DND-41 (cell line): ENCODE measurements around the gene AP1G2.

ENCODE experiments used
- ATAC-seq: fragments of 200-7000 bp; cut with Tn5 transposase; 3 replicates; pipeline ENCODE4 v1.9.1; 2021; ENCODE audit warnings: low read depth; ENCODE audit not compliant: insufficient read depth
- DNase-seq: peaks from one replicate; pipeline ENCODE4 v3.0.0-alpha.2; 2020
- H2AFZ ChIP-seq: 2 replicates; pipeline ENCODE4 v1.6.0; 2012; ENCODE audit warnings: low read depth, low read length
- H3K27ac ChIP-seq: 2 replicates; pipeline ENCODE4 v1.5.1; 2012; ENCODE audit warnings: low read length, inconsistent platforms
- H3K27me3 ChIP-seq: fragments of 200-600 bp; sonication (generic); 2 replicates; pipeline ENCODE4 v1.6.0; 2012; ENCODE audit warnings: low read length, mild to moderate bottlenecking, inconsistent platforms; ENCODE audit not compliant: insufficient read depth, poor library complexity
- H3K36me3 ChIP-seq: 2 replicates; pipeline ENCODE4 v1.5.1; 2012; ENCODE audit warnings: low read length, inconsistent platforms; ENCODE audit not compliant: insufficient read depth
- H3K4me1 ChIP-seq: 2 replicates; pipeline ENCODE4 v1.5.1; 2012; ENCODE audit warnings: mild to moderate bottlenecking, low read length; ENCODE audit not compliant: insufficient read depth
- H3K4me2 ChIP-seq: 2 replicates; pipeline ENCODE4 v1.6.0; 2012; ENCODE audit warnings: mild to moderate bottlenecking, moderate library complexity, low read length, inconsistent platforms; ENCODE audit not compliant: insufficient read depth
- H3K4me3 ChIP-seq, 2 experiments: fragments of 200-600 bp in 1 of 2; shearing (Covaris generic) in 1 of 2; 2 replicates each; pipeline ENCODE4 v1.5.1; 2012 to 2016; ENCODE audit warnings: inconsistent platforms in 2 of 2, low read length in 2 of 2, mild to moderate bottlenecking in 2 of 2, low read depth in 1 of 2, moderate library complexity in 1 of 2
- H3K79me2 ChIP-seq: 2 replicates; pipeline ENCODE4 v1.6.0; 2012; ENCODE audit warnings: low read length, inconsistent platforms; ENCODE audit not compliant: insufficient read depth
- H3K9ac ChIP-seq: 2 replicates; pipeline ENCODE4 v1.6.0; 2012; ENCODE audit warnings: low read depth, mild to moderate bottlenecking, inconsistent platforms, low read length, moderate library complexity
- H3K9me3 ChIP-seq: 2 replicates; pipeline ENCODE4 v1.5.1; 2012; ENCODE audit warnings: low read length, moderate library complexity, mild to moderate bottlenecking, inconsistent platforms; ENCODE audit not compliant: insufficient read depth, severe bottlenecking
- H4K20me1 ChIP-seq: 2 replicates; pipeline ENCODE4 v1.6.0; 2012; ENCODE audit warnings: low read length; ENCODE audit not compliant: insufficient read depth
- EZH2 ChIP-seq: IDR thresholded peaks from 3 replicates; pipeline ENCODE4 v1.6.1; 2012; ENCODE audit warnings: borderline replicate concordance, low read depth, mild to moderate bottlenecking, moderate library complexity, low read length, inconsistent platforms; ENCODE audit not compliant: severe bottlenecking
- TF ChIP-seq, protein P1 (sequence below): IDR thresholded peaks from 2 replicates; pipeline ENCODE4 v1.5.1; 2012; ENCODE audit warnings: borderline replicate concordance, low read length, moderate library complexity, mild to moderate bottlenecking; ENCODE audit not compliant: poor library complexity, severe bottlenecking; ENCODE audit errors: extremely low read depth

AP1G2 gene

GRCh38 chr14:23528555-23528954, 39.0 kb downstream of the AP1G2 start:
- H3K9ac ChIP-seq, result no peak overlapping the region
- H4K20me1 ChIP-seq, result no peaks in the 10 kb centered on the region
- H3K27me3 ChIP-seq, result no peaks in the 10 kb centered on the region
- H3K79me2 ChIP-seq, result no peaks in the 10 kb centered on the region
- no peak overlapping the region for H2AFZ ChIP-seq
- H3K36me3 ChIP-seq, result no peaks in the 10 kb centered on the region
- no peak overlapping the region for H3K4me3 ChIP-seq
- TF ChIP-seq, protein P1, sequence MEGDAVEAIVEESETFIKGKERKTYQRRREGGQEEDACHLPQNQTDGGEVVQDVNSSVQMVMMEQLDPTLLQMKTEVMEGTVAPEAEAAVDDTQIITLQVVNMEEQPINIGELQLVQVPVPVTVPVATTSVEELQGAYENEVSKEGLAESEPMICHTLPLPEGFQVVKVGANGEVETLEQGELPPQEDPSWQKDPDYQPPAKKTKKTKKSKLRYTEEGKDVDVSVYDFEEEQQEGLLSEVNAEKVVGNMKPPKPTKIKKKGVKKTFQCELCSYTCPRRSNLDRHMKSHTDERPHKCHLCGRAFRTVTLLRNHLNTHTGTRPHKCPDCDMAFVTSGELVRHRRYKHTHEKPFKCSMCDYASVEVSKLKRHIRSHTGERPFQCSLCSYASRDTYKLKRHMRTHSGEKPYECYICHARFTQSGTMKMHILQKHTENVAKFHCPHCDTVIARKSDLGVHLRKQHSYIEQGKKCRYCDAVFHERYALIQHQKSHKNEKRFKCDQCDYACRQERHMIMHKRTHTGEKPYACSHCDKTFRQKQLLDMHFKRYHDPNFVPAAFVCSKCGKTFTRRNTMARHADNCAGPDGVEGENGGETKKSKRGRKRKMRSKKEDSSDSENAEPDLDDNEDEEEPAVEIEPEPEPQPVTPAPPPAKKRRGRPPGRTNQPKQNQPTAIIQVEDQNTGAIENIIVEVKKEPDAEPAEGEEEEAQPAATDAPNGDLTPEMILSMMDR, result no peak
- no peak for TF ChIP-seq EZH2
- no peak for ATAC-seq
- H3K4me1 ChIP-seq, result peaks cover 9% of the 10 kb centered on the region
- no peak overlapping the region for H3K27ac ChIP-seq
- no peaks in the 10 kb centered on the region for H3K9me3 ChIP-seq
- no peak for DNase-seq
- no peak overlapping the region for H3K4me2 ChIP-seq

GRCh38 chr14:23525611-23526010, 42.0 kb downstream of the AP1G2 start:
- H3K4me2 ChIP-seq, result no peak overlapping the region
- no peaks in the 10 kb centered on the region for H3K79me2 ChIP-seq
- no peaks in the 10 kb centered on the region for H3K36me3 ChIP-seq
- TF ChIP-seq, protein P1, result no peak
- no peak for TF ChIP-seq EZH2
- H3K27ac ChIP-seq, result no peak overlapping the region
- H4K20me1 ChIP-seq, result no peaks in the 10 kb centered on the region
- H3K9ac ChIP-seq, result no peak overlapping the region
- H3K4me3 ChIP-seq, result no peak overlapping the region
- DNase-seq, result no peak
- no peak for ATAC-seq
- no peak overlapping the region for H2AFZ ChIP-seq
- H3K4me1 ChIP-seq, result peaks cover 4% of the 10 kb centered on the region
- H3K9me3 ChIP-seq, result no peaks in the 10 kb centered on the region
- no peaks in the 10 kb centered on the region for H3K27me3 ChIP-seq

GRCh38 chr14:23524954-23525353, 42.6 kb downstream of the AP1G2 start:
- H3K27me3 ChIP-seq, result no peaks in the 10 kb centered on the region
- ATAC-seq (no peak), DNase-seq (no peak)
- H2AFZ ChIP-seq, result no peak overlapping the region
- no peaks in the 10 kb centered on the region for H3K36me3 ChIP-seq
- no peaks in the 10 kb centered on the region for H3K4me1 ChIP-seq
- H3K4me2 ChIP-seq, result no peak overlapping the region
- TF ChIP-seq EZH2, result no peak
- no peak overlapping the region for H3K4me3 ChIP-seq
- H3K27ac ChIP-seq, result no peak overlapping the region
- H4K20me1 ChIP-seq, result no peaks in the 10 kb centered on the region
- no peaks in the 10 kb centered on the region for H3K9me3 ChIP-seq
- H3K79me2 ChIP-seq, result no peaks in the 10 kb centered on the region
- H3K9ac ChIP-seq, result no peak overlapping the region

DNA sequence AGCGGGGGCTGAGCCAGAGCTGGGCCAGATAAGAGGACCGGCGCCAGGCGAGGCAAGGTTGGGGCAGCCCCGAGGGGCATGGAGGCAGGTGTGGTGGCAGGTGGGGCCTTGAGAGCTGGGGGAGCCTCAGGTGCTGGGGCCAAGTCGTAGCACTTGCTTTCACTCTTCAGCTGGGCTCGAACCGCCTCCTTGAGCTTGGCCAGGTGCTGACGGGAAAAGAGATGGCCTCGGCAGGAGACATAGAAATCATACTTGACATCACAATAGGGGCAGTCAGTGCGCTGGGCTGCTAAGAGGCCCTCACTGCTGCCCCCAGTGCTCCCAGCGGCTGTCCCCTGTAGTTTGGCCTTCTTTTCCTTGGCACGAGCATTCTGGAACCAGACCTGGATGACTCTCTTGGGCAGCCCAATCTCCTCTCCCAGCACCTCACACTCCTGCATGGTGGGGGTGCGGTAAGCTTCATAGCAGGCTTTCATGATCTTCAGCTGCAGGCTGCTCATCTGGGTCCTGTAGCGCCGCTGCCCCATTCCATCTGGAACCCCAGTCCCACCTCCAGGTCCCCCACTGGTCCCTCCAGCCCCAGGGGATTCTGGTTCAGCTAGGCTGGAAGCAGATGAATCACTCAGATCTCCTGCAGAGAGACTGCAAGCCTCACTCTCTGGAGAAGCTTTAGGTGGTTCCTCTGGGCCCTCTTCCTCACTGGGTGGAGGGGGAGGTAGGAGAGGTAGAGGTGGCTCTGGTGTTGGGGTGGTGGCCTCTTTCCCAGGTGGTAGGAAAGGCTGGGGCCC, 44.2 kb downstream of the AP1G2 start:
- no peak overlapping the region for H3K4me3 ChIP-seq
- no peak overlapping the region for H3K27ac ChIP-seq
- no peaks in the 10 kb centered on the region for H3K79me2 ChIP-seq
- DNase-seq, result no peak
- H3K9me3 ChIP-seq, result no peaks in the 10 kb centered on the region
- no peak overlapping the region for H3K4me2 ChIP-seq
- no peaks in the 10 kb centered on the region for H3K27me3 ChIP-seq
- no peaks in the 10 kb centered on the region for H3K36me3 ChIP-seq
- H2AFZ ChIP-seq, result no peak overlapping the region
- no peak for ATAC-seq
- no peaks in the 10 kb centered on the region for H3K4me1 ChIP-seq
- H4K20me1 ChIP-seq, result no peaks in the 10 kb centered on the region
- no peak overlapping the region for H3K9ac ChIP-seq
- TF ChIP-seq, protein P1, result no peak
